ENCODE results near the gene GRK5.
"Not testable (repeated sequence)": the region's sequence is repeated elsewhere in the genome, so short reads cannot be mapped to it uniquely, and the experiment has no call there.

The GRK5 gene

GRCh38 chr10:119268871-119269506 lies 61.6 kb downstream of the GRK5 start:
- H3K27ac ChIP-seq: no peak overlapping the region
- TF ChIP-seq, protein P1, sequence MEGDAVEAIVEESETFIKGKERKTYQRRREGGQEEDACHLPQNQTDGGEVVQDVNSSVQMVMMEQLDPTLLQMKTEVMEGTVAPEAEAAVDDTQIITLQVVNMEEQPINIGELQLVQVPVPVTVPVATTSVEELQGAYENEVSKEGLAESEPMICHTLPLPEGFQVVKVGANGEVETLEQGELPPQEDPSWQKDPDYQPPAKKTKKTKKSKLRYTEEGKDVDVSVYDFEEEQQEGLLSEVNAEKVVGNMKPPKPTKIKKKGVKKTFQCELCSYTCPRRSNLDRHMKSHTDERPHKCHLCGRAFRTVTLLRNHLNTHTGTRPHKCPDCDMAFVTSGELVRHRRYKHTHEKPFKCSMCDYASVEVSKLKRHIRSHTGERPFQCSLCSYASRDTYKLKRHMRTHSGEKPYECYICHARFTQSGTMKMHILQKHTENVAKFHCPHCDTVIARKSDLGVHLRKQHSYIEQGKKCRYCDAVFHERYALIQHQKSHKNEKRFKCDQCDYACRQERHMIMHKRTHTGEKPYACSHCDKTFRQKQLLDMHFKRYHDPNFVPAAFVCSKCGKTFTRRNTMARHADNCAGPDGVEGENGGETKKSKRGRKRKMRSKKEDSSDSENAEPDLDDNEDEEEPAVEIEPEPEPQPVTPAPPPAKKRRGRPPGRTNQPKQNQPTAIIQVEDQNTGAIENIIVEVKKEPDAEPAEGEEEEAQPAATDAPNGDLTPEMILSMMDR (IDR thresholded peaks at IDR 0.05): no peak
- TF ChIP-seq ZFX (IDR thresholded peaks at IDR 0.05; ENCODE audit: borderline replicate concordance): no peak

DNA sequence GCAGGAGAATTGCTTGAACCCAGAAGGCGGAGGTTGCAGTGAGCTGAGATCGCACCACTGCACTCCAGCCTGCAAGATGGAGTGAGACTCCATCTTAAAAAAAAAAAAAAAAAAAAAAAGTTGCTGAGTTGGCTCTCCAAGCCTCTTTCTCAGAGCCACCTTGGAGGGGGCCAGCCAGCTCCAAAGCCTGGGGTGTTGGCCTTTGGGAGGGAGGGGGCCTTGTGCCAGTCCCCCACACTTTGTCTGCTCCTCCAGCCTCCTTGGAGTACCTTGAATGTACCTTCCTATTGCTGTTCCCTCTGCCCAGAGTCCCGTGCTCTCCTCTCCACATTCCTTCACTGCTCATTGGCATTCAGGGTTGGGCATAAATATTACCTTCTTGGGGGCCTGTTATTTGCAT lies 62.4 kb downstream of the GRK5 start:
- TF ChIP-seq, protein P1 (IDR thresholded peaks at IDR 0.05): no peak
- TF ChIP-seq ZFX (IDR thresholded peaks at IDR 0.05; ENCODE audit: borderline replicate concordance): no peak
- H3K27ac ChIP-seq: no peak overlapping the region

DNA sequence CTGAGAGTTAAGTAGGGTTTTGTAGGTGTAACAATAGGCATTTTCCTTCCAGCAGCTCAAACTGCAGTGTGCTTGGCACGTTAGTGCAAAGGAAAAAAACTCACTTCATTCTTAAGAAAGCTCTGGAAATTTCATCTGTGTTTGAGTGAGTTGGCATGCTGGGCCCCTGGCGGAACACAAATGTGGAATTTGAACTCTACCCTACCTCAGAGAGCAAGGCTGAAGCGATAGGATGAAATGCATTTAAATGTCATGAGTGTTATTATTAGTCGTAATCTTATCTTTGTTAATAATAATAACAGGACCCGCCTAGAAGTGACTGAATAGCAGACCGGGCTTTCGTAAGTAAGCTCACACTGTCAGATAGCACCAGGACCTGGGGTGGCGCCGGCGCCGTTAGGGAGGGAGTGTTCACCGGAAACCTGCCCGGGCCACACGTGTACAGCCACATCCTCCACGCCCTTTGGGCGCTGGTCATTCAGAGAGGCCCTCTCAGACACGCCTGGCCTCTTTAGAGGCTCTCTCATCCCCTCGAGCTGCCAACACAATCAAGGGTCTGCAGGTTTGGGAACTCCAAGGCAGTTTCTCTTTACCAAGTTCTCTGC lies 63.5 kb downstream of the GRK5 start:
- H3K27ac ChIP-seq: no peak overlapping the region
- TF ChIP-seq, protein P1 (IDR thresholded peaks at IDR 0.05): no peak
- TF ChIP-seq ZFX (IDR thresholded peaks at IDR 0.05; ENCODE audit: borderline replicate concordance): no peak

GRCh38 chr10:119272338-119272734 lies 65.0 kb downstream of the GRK5 start:
- H3K27ac ChIP-seq: not testable (repeated sequence)

- H3K27ac ChIP-seq: no peak overlapping the region
Observed at GRCh38 chr10:119272736-119273135, 65.4 kb downstream of the GRK5 start.

GRCh38 chr10:119273413-119273812 lies 66.0 kb downstream of the GRK5 start:
- no peak for TF ChIP-seq ZFX (IDR thresholded peaks at IDR 0.05; ENCODE audit: borderline replicate concordance)
- TF ChIP-seq, protein P1 (IDR thresholded peaks at IDR 0.05): no peak
- no peak overlapping the region for H3K27ac ChIP-seq

More at GRCh38 chr10:119272736-119273135, 65.4 kb downstream of the GRK5 start:
- TF ChIP-seq, protein P1 (IDR thresholded peaks at IDR 0.05): no peak
- TF ChIP-seq ZFX (IDR thresholded peaks at IDR 0.05; ENCODE audit: borderline replicate concordance): no peak

- no peak for TF ChIP-seq ZFX (IDR thresholded peaks at IDR 0.05; ENCODE audit: borderline replicate concordance)
- TF ChIP-seq, protein P1 (IDR thresholded peaks at IDR 0.05): no peak
- H3K27ac ChIP-seq: no peak overlapping the region
Observed at GRCh38 chr10:119274519-119275045, 67.2 kb downstream of the GRK5 start.
